Measurements from ENCODE around the gene GMPR2. TPM values are rescaled to one million over a fixed set of nuclear protein-coding genes. Genes with fewer than 3 reads are reported as not detected.
"Not testable (repeated sequence)": the region's sequence is repeated elsewhere in the genome, so short reads cannot be mapped to it uniquely, and the experiment has no call there.

Gene GMPR2
- total and polyA plus RNA-seq, 2 experiments from 2014 or later, result 69.6 to 83.4 TPM

- peaks cover 65% of the 10 kb centered on the region for H3K79me2 ChIP-seq
- H3K4me2 ChIP-seq, result peak overlapping the region; percentile 94
- no peaks in the 10 kb centered on the region for H3K9me3 ChIP-seq (ENCODE audit: low read depth)
- no peaks in the 10 kb centered on the region for H4K20me1 ChIP-seq (ENCODE audit: insufficient read depth, poor library complexity, severe bottlenecking)
- H3K27ac ChIP-seq, result peak overlapping the region; percentile 99
- no peaks in the 10 kb centered on the region for H3K9me2 ChIP-seq (replicated peaks; ENCODE audit: insufficient read depth)
- peak overlapping the region; percentile 95 for H3K4me3 ChIP-seq
- TF ChIP-seq EZH2 (IDR thresholded peaks at IDR 0.05; ENCODE audit: borderline replicate concordance) (no peak), EZH2phosphoT487 (IDR thresholded peaks at IDR 0.05; ENCODE audit: low read depth, severe bottlenecking, unreplicated experiment) (no peak)
- H3K36me3 ChIP-seq (replicated peaks; ENCODE audit: insufficient read depth, low read depth), result no peaks in the 10 kb centered on the region
- no peak for DNase-seq (ENCODE audit: low spot score)
- 37% methylated on average over 33 of the region's 33 CpGs for WGBS (ENCODE audit: low lambda C conversion rate, missing lambda C conversion rate)
- no peaks in the 10 kb centered on the region for H3K27me3 ChIP-seq
- peak overlapping the region; percentile 94 for H2AFZ ChIP-seq
- H3K4me1 ChIP-seq (ENCODE audit: insufficient read depth), result peaks cover 13% of the 10 kb centered on the region
Measured at GRCh38 chr14:24196071-24197055, 36.4 kb upstream of the GMPR2 start.

- H3K4me1 ChIP-seq (ENCODE audit: insufficient read depth), result peaks cover 13% of the 10 kb centered on the region
- H4K20me1 ChIP-seq (ENCODE audit: insufficient read depth, poor library complexity, severe bottlenecking), result no peaks in the 10 kb centered on the region
- no peaks in the 10 kb centered on the region for H3K9me2 ChIP-seq (replicated peaks; ENCODE audit: insufficient read depth)
- peak overlapping the region; percentile 94 for H3K4me2 ChIP-seq
- no peak for TF ChIP-seq CTCF (IDR thresholded peaks at IDR 0.05; ENCODE audit: poor library complexity)
- no peak for TF ChIP-seq EZH2phosphoT487 (IDR thresholded peaks at IDR 0.05; ENCODE audit: low read depth, severe bottlenecking, unreplicated experiment)
- TF ChIP-seq EZH2 (IDR thresholded peaks at IDR 0.05; ENCODE audit: borderline replicate concordance), result no peak
- H3K9me3 ChIP-seq (ENCODE audit: low read depth), result no peaks in the 10 kb centered on the region
- no peak overlapping the region for H3K4me3 ChIP-seq
- peaks cover 63% of the 10 kb centered on the region for H3K79me2 ChIP-seq
- WGBS (ENCODE audit: low lambda C conversion rate, missing lambda C conversion rate), result 95% methylated on average over 2 of the region's 2 CpGs
- H2AFZ ChIP-seq, result no peak overlapping the region
- no peaks in the 10 kb centered on the region for H3K36me3 ChIP-seq (replicated peaks; ENCODE audit: insufficient read depth, low read depth)
- no peaks in the 10 kb centered on the region for H3K27me3 ChIP-seq
- peak overlapping the region; percentile 99 for H3K27ac ChIP-seq
- no peak for DNase-seq (ENCODE audit: low spot score)
Measured at GRCh38 chr14:24197056-24197450, 35.7 kb upstream of the GMPR2 start.

GRCh38 chr14:24198814-24199524 is 33.8 kb upstream of the GMPR2 start:
- H2AFZ ChIP-seq, result no peak overlapping the region
- H3K4me3 ChIP-seq, result no peak overlapping the region
- peaks cover 13% of the 10 kb centered on the region for H3K4me1 ChIP-seq (ENCODE audit: insufficient read depth)
- peaks cover 50% of the 10 kb centered on the region for H3K79me2 ChIP-seq
- DNase-seq (ENCODE audit: low spot score), result no peak
- no peaks in the 10 kb centered on the region for H3K9me3 ChIP-seq (ENCODE audit: low read depth)
- peak overlapping the region; percentile 30 for H3K27ac ChIP-seq
- H3K4me2 ChIP-seq, result no peak overlapping the region
- no peaks in the 10 kb centered on the region for H3K9me2 ChIP-seq (replicated peaks; ENCODE audit: insufficient read depth)
- no peaks in the 10 kb centered on the region for H4K20me1 ChIP-seq (ENCODE audit: insufficient read depth, poor library complexity, severe bottlenecking)
- 97% methylated on average over 7 of the region's 7 CpGs for WGBS (ENCODE audit: low lambda C conversion rate, missing lambda C conversion rate)
- TF ChIP-seq CTCF (IDR thresholded peaks at IDR 0.05; ENCODE audit: poor library complexity), result no peak
- TF ChIP-seq EZH2phosphoT487 (IDR thresholded peaks at IDR 0.05; ENCODE audit: low read depth, severe bottlenecking, unreplicated experiment), result no peak
- no peak for TF ChIP-seq EZH2 (IDR thresholded peaks at IDR 0.05; ENCODE audit: borderline replicate concordance)
- H3K36me3 ChIP-seq (replicated peaks; ENCODE audit: insufficient read depth, low read depth), result no peaks in the 10 kb centered on the region
- no peaks in the 10 kb centered on the region for H3K27me3 ChIP-seq

DNA sequence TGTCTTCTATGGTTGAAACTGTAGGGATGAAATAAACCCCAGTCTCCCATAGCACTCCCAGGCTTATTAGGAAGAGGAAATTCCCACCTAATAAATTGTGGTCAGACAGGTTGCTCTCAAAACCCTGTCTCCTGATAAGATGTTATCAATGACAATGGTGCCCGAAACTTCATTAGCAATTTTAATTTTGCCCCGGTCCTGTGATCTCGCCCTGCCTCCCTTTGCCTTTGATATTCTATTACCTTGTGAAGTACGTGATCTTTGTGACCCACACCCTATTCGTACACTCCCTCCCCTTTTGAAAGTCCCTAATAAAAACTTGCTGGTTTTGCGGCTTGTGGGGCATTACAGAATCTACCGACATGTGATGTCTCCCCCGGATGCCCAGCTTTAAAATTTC is 30.2 kb upstream of the GMPR2 start:
- H3K4me1 ChIP-seq (ENCODE audit: insufficient read depth); H3K4me3 ChIP-seq; DNase-seq (ENCODE audit: low spot score); H3K9me2 ChIP-seq (replicated peaks; ENCODE audit: insufficient read depth); H3K4me2 ChIP-seq; H3K27ac ChIP-seq; H3K9me3 ChIP-seq (ENCODE audit: low read depth); H4K20me1 ChIP-seq (ENCODE audit: insufficient read depth, poor library complexity, severe bottlenecking); H3K36me3 ChIP-seq (replicated peaks; ENCODE audit: insufficient read depth, low read depth); H3K27me3 ChIP-seq; H2AFZ ChIP-seq: not testable (repeated sequence)
- H3K79me2 ChIP-seq, result peaks cover 25% of the 10 kb centered on the region
- WGBS (ENCODE audit: low lambda C conversion rate, missing lambda C conversion rate), result 70% methylated on average over 8 of the region's 8 CpGs

DNA sequence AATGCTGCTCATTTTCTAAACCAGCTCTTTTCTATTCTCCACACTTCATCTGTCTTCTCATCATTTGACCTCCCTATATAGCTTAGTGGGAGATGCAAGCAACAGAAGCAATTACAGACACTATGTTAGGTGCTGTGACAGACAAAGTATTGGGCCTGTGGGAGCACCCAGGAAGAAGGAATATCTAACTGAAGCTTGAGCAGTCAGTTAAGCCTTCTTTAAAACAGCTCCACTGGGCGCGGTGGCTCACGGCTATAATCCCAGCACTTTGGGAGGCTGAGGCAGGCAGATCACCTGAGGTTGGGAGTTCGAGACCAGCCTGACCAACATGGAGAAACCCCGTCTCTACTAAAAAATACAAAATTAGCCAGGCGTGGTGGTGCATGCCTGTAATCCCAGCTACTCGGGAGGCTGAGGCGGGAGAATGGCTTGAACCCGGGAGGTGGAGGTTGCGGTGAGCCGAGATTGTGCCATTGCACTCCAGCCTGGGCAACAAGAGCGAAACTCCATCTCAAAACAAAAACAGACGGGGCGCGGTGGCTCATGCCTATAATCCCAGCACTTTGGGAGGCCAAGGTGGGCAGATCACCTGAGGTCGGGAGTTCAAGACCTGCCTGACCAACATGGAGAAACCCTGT is 29.4 kb upstream of the GMPR2 start:
- H3K36me3 ChIP-seq (replicated peaks; ENCODE audit: insufficient read depth, low read depth), result not testable (repeated sequence)

More for the DNA sequence above, 29.4 kb upstream of the GMPR2 start:
- 99% methylated on average over 16 of the region's 16 CpGs for WGBS (ENCODE audit: low lambda C conversion rate, missing lambda C conversion rate)
- not testable (repeated sequence) for H4K20me1 ChIP-seq (ENCODE audit: insufficient read depth, poor library complexity, severe bottlenecking); H3K27ac ChIP-seq; H3K4me1 ChIP-seq (ENCODE audit: insufficient read depth); H3K9me2 ChIP-seq (replicated peaks; ENCODE audit: insufficient read depth); DNase-seq (ENCODE audit: low spot score); H2AFZ ChIP-seq; H3K4me3 ChIP-seq; H3K9me3 ChIP-seq (ENCODE audit: low read depth); H3K4me2 ChIP-seq; H3K27me3 ChIP-seq
- H3K79me2 ChIP-seq, result peaks cover 18% of the 10 kb centered on the region

Measured in hepatocyte (in vitro differentiated cells).